HepG2 (cell line): Measurements from ENCODE around the gene SIAH2.
"Not testable (repeated sequence)": the region's sequence is repeated elsewhere in the genome, so short reads cannot be mapped to it uniquely, and the experiment has no call there.

Source experiments
- CTCF ChIP-seq: sonication (generic); formaldehyde crosslinking; IDR thresholded peaks from 2 replicates; pipeline ENCODE4 v1.5.0; 2020; ENCODE audit warnings: mild to moderate bottlenecking, missing genetic modification reagents, moderate library complexity
- EED ChIP-seq: sonication (generic); formaldehyde crosslinking; IDR thresholded peaks from 2 replicates; pipeline ENCODE4 v1.5.0; 2020; ENCODE audit warnings: mild to moderate bottlenecking, missing genetic modification reagents
- FUBP1 ChIP-seq: sonication (generic); formaldehyde crosslinking; IDR thresholded peaks from 2 replicates; pipeline ENCODE4 v1.5.1; 2020; ENCODE audit warnings: missing genetic modification reagents, mild to moderate bottlenecking, borderline replicate concordance
- GMEB1 ChIP-seq: sonication (generic); formaldehyde crosslinking; IDR thresholded peaks from 2 replicates; pipeline ENCODE4 v1.5.1; 2020; ENCODE audit warnings: missing genetic modification reagents, mild to moderate bottlenecking, borderline replicate concordance
- NCOA1 ChIP-seq: sonication (generic); formaldehyde crosslinking; IDR thresholded peaks from 2 replicates; pipeline ENCODE4 v1.9.0; 2021; ENCODE audit warnings: missing genetic modification reagents
- ZNF274 ChIP-seq: sonication (generic); formaldehyde crosslinking; IDR thresholded peaks from 2 replicates; pipeline ENCODE4 v1.5.1; 2020; ENCODE audit warnings: mild to moderate bottlenecking, missing genetic modification reagents
- ZNF292 ChIP-seq: sonication (generic); formaldehyde crosslinking; IDR thresholded peaks from 2 replicates; pipeline ENCODE4 v1.8.1; 2022; ENCODE audit warnings: mild to moderate bottlenecking, low read depth, missing genetic modification reagents, borderline replicate concordance

- TF ChIP-seq CTCF, FUBP1, GMEB1, ZNF274, ZNF292, NCOA1, EED (CRISPR knock-in tag): not testable (repeated sequence)
Measured at GRCh38 chr3:150796527-150796926, 33.6 kb upstream of the SIAH2 start.
